Kidney (tissue), 14 donors: ENCODE data around the gene ARFGAP3. TPM values are rescaled to one million over a fixed set of nuclear protein-coding genes. Genes with fewer than 3 reads are reported as not detected.

Experiments used
- DNase-seq, 5 donors: peaks; one replicate each; pipeline ENCODE4 v3.0.0-alpha.2; 2013 to 2020
- FAIRE-seq: peaks from 2 replicates; lab custom pipeline; 2012; peaks lifted over from hg19 to GRCh38; lab: Jason Lieb, UNC
- H3K27ac ChIP-seq, 2 donors: one replicate each; pipeline ENCODE4 v1.7.0; 2013; ENCODE audit warnings: low read depth in 2 of 2, low read length in 2 of 2, inconsistent platforms in 1 of 2
- H3K27me3 ChIP-seq: one replicate; pipeline ENCODE4 v1.7.1; 2013; ENCODE audit warnings: low read length, inconsistent platforms; ENCODE audit not compliant: control insufficient read depth, insufficient read depth
- H3K36me3 ChIP-seq, 3 donors: one replicate each; pipeline versions ENCODE4 v1.7.0 to v1.7.1; 2013; ENCODE audit warnings: low read length in 3 of 3, control low read depth in 1 of 3, inconsistent platforms in 1 of 3; ENCODE audit not compliant: insufficient read depth in 3 of 3, control insufficient read depth in 2 of 3
- H3K4me1 ChIP-seq, 3 donors: one replicate each; pipeline versions ENCODE4 v1.7.0 to v1.7.1; 2013; ENCODE audit warnings: low read length in 3 of 3, inconsistent platforms in 1 of 3, low read depth in 1 of 3; ENCODE audit not compliant: control insufficient read depth in 2 of 3, insufficient read depth in 2 of 3
- H3K4me3 ChIP-seq, 3 donors: one replicate each; pipeline versions ENCODE4 v1.7.0 to v1.8.1; 2013; ENCODE audit warnings: low read length in 3 of 3, control low read depth in 1 of 3, inconsistent platforms in 1 of 3
- H3K9ac ChIP-seq, 3 donors: one replicate each; pipeline versions ENCODE4 v1.7.0 to v1.7.1; 2013; ENCODE audit warnings: low read length in 3 of 3, control low read depth in 1 of 3, inconsistent platforms in 1 of 3
- H3K9me3 ChIP-seq, 3 donors: one replicate each; pipeline versions ENCODE4 v1.7.0 to v1.7.1; 2013; ENCODE audit warnings: low read length in 3 of 3, control low read depth in 1 of 3, inconsistent platforms in 1 of 3; ENCODE audit not compliant: control insufficient read depth in 2 of 3, insufficient read depth in 1 of 3
- intact Hi-C: fragments of 100-400 bp; cut with DNase I; formaldehyde crosslinking; loops from one replicate; pipeline ENCODE4 v1.11.1; 2022
- polyA plus RNA-seq: library from polyadenylated mRNA; stranded (reverse); fragments of 350-450 nt; fragmentation: Illumina TruSeq; extraction: RNeasy Lipid Tissue Mini Kit (QIAGEN cat#74804); gene quantifications from one replicate; pipeline ENCODE4 v1.2.3, GENCODE V29; 2014; ENCODE audit warnings: low read depth, low replicate concordance; ENCODE audit not compliant: insufficient read depth
- total RNA-seq: library from RNA; stranded (reverse); fragmentation: NEBNext Ultra II Directional; extraction: Animal tissue kit (Norgen Biotek cat#: 25700); gene quantifications from one replicate; pipeline ENCODE4 v1.2.1, GENCODE V29; 2021
- TF ChIP-seq, protein P1 (sequence below): IDR thresholded peaks from 3 replicates; pipeline ENCODE4 v1.5.1; 2012; ENCODE audit warnings: mild to moderate bottlenecking, moderate library complexity, borderline replicate concordance; ENCODE audit not compliant: insufficient read depth; ENCODE audit errors: extremely low read depth
- donor health status: control.
- donor health status: control.
- donor health status: control.
- donor health status: control.
- donor health status: control.
- donor health status: DM: yes; HTN: yes; CAD: no.
- donor health status: Normal renal cell carcinoma (clear cell type).

Gene ARFGAP3
- total and polyA plus RNA-seq, 2 donors from 2014 or later, result 29.9 to 97.3 TPM

DNA sequence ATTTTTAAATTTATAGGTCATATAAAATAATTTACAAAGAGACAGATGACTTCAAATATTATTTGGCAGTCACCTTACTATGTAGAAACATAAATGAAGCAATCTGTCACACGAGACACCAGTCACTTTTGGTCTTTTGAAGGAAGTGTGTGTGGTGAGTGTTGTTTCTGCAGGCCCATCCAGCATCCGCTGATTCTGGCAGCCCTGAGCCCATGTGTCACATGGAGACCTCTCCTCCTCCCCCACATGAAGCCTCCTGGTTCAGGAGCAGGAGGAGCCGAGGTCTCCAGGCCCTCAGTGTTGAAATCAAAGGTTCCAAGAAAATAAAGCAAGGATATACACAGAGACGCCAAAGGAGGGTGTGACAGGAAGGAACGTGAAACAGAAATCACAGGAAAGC lies 60.1 kb downstream of the ARFGAP3 start:
- TF ChIP-seq, protein P1, sequence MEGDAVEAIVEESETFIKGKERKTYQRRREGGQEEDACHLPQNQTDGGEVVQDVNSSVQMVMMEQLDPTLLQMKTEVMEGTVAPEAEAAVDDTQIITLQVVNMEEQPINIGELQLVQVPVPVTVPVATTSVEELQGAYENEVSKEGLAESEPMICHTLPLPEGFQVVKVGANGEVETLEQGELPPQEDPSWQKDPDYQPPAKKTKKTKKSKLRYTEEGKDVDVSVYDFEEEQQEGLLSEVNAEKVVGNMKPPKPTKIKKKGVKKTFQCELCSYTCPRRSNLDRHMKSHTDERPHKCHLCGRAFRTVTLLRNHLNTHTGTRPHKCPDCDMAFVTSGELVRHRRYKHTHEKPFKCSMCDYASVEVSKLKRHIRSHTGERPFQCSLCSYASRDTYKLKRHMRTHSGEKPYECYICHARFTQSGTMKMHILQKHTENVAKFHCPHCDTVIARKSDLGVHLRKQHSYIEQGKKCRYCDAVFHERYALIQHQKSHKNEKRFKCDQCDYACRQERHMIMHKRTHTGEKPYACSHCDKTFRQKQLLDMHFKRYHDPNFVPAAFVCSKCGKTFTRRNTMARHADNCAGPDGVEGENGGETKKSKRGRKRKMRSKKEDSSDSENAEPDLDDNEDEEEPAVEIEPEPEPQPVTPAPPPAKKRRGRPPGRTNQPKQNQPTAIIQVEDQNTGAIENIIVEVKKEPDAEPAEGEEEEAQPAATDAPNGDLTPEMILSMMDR, result no peak
- H3K27me3 ChIP-seq, result no peaks in the 10 kb centered on the region
- H3K9me3 ChIP-seq, result no peaks in the 10 kb centered on the region
- no peak overlapping the region for H3K4me3 ChIP-seq
- peaks cover 2 to 19% (median 13%) of the 10 kb centered on the region in 3 donors for H3K36me3 ChIP-seq
- no peaks in the 10 kb centered on the region for H3K4me1 ChIP-seq
- DNase-seq (peak in 1 of 5 donors; percentile 36), FAIRE-seq (no peak)
- H3K9ac ChIP-seq, result no peak overlapping the region
- intact Hi-C loops, result no loop called here
- no peak overlapping the region for H3K27ac ChIP-seq

- TF ChIP-seq, protein P1, result no peak
- Histone ChIP-seq H3K9me3 (no peaks in the 10 kb centered on the region), H3K36me3 (peaks cover 2 to 19% (median 13%) of the 10 kb centered on the region in 3 donors), H3K27ac (no peak overlapping the region), H3K27me3 (no peaks in the 10 kb centered on the region), H3K4me3 (no peak overlapping the region), H3K9ac (no peak overlapping the region), H3K4me1 (no peaks in the 10 kb centered on the region)
- FAIRE-seq (no peak), DNase-seq (no peak)
- intact Hi-C loops, result no loop called here
Measured at GRCh38 chr22:42796081-42796480, 61.0 kb downstream of the ARFGAP3 start.

- Histone ChIP-seq H3K4me1 (no peaks in the 10 kb centered on the region), H3K4me3 (no peak overlapping the region), H3K27me3 (no peaks in the 10 kb centered on the region), H3K27ac (no peak overlapping the region), H3K9ac (no peak overlapping the region), H3K36me3 (peaks cover 2 to 14% (median 13%) of the 10 kb centered on the region in 3 donors), H3K9me3 (no peaks in the 10 kb centered on the region)
- no peak for DNase-seq
- intact Hi-C loops, result no loop called here
- TF ChIP-seq, protein P1, result no peak
- FAIRE-seq, result no peak
Measured at GRCh38 chr22:42794551-42795510, 62.2 kb downstream of the ARFGAP3 start.
